Fibroblast of pulmonary artery (primary cell): ENCODE results near the gene NTPCR.

Experiments used
- DNase-seq: peaks from one replicate; pipeline ENCODE4 v3.0.0-alpha.2; 2010; ENCODE audit warnings: low read depth
- H3K4me3 ChIP-seq: replicated peaks from 2 replicates; pipeline ENCODE4 v1.5.1; 2011; ENCODE audit warnings: low read depth, mild to moderate bottlenecking, control low read depth, low read length, moderate library complexity
- TF ChIP-seq, protein P1 (sequence below): IDR thresholded peaks from 2 replicates; pipeline ENCODE4 v1.5.1; 2011; ENCODE audit warnings: mild to moderate bottlenecking, control low read depth, low read length, inconsistent platforms; ENCODE audit errors: missing control alignments

The NTPCR gene

DNA sequence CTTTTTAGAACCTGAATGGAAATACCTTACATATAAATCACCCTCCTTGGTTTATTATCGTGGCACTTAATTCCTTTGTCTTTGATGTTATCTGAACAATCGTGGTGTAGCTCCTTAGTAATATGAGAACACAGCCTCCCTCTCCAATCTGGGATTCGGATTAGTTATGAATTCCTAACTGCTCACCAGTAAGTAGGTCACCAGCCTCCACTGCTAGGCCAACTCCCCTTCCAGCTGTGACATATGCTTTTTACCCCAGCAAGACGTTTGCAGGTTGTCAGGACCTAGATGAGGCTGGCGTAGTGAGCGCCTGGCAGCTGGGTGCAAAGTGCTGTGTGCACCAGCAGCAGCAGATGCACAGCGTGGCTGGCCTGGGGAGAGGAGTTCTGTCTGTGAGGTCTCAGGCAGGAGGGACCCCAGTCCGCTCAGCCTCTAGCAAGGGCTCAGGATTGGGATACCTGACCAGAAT is 38.2 kb downstream of the NTPCR start:
- H3K4me3 ChIP-seq: no peak overlapping the region
- TF ChIP-seq, protein P1, sequence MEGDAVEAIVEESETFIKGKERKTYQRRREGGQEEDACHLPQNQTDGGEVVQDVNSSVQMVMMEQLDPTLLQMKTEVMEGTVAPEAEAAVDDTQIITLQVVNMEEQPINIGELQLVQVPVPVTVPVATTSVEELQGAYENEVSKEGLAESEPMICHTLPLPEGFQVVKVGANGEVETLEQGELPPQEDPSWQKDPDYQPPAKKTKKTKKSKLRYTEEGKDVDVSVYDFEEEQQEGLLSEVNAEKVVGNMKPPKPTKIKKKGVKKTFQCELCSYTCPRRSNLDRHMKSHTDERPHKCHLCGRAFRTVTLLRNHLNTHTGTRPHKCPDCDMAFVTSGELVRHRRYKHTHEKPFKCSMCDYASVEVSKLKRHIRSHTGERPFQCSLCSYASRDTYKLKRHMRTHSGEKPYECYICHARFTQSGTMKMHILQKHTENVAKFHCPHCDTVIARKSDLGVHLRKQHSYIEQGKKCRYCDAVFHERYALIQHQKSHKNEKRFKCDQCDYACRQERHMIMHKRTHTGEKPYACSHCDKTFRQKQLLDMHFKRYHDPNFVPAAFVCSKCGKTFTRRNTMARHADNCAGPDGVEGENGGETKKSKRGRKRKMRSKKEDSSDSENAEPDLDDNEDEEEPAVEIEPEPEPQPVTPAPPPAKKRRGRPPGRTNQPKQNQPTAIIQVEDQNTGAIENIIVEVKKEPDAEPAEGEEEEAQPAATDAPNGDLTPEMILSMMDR: no peak
- peak; percentile 45 for DNase-seq

DNA sequence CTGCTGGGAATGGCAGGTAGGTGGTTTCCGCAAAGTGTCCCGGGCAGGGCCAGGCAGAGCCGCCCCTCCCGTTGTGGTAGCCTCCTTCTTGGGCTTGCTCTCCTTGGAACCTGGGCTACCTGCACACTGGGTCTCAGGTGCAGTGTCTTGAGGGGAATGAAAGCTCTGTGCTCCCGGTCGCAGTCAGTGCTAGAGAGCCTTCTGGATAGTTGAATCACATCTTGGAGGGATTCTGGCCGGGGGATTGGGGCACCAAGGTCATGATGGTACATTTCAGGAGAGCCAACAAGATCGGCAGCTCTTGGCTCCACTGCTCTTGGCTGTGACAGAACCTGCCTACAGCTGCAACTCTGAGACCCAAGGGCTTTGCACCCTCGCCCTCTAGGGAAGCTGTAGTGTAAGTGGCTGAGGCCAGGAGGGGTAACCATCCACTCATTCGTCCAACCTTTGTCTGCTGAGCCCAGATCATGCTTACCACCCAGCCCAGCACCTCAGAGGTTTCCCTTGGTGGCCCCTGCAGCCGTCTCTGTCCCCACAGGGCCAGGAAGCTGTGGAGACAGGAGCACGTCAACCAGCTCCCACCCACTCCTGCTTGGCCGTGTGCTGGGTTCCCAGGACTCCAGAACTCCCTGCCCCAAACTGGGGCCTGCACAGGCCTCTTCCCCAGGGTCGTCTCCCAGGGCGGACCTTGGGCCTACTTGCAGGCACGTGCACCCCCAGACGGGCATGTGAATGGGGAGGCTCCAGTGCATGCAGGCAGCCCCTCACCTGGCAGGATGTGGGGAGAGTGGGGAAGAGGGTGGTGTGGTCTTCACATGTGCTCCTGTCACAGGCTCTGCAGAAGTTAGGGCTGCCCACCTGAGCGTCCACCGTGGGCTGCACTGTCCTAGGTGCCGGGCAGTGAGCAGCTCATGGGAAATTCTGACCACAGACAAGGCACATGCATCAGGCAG is 40.0 kb downstream of the NTPCR start:
- TF ChIP-seq, protein P1: no peak
- no peak overlapping the region for H3K4me3 ChIP-seq
- DNase-seq: no peak

DNA sequence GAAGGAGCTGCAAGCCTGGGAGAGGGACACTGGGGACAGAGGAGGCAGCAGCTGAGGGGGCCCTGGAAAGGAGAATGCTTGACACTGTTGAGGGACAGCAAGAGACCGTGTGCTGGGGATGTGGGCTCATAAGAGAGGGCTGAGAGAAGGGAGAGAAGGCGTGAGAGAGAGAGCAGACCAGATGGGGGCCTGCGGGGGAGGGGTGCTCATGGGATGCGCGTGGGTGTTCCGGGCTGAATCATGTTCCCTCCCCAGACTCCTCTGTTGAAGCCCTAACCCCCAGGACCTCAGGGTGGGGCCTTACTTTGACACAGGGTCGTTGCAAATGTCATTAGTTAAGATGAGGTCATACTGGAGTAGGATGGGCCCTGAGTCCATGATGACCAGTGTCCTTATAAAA is 40.8 kb downstream of the NTPCR start:
- no peak for DNase-seq
- TF ChIP-seq, protein P1: no peak
- no peak overlapping the region for H3K4me3 ChIP-seq

DNA sequence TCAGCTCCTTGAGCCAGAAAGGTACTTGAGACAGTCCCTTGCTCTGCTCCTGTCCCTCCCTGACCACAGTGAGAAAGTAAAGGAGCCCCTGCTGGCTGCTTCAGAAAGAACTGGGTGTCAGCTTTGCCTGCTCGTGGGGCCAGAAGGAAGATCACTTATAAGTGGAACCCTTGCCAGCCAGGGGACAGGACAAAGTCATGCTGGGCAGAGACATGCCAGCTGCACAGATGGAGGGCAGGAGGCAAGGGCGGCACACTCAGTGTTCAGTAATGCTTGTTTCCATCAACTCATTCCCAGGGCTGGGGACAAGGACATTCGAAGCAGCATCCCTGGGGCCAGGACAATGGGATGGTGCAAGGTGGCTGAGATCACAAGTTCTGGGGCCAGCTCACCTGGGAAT is 41.8 kb downstream of the NTPCR start:
- no peak overlapping the region for H3K4me3 ChIP-seq
- no peak for DNase-seq
- TF ChIP-seq, protein P1: no peak

DNA sequence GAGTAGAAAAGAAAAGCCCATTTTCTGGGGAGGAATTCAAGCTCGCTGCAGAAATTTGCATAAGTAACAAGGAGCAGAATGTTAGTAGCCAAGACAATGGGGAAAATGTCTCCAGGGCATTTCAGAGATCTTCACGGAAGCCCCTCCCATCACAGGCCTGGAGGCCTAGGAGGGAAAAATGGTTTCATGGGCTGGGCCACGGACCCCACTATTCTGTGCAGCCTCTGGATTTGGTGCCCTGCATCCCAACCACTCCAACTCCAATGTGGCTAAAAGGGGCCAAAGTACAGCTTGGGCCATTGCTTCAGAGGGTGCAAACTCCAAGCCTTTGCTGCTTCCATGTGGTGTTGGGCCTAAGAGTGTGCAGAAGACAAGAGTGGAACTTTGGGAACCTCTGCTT is 43.1 kb downstream of the NTPCR start:
- no peak overlapping the region for H3K4me3 ChIP-seq
- DNase-seq: no peak
- TF ChIP-seq, protein P1: no peak

DNA sequence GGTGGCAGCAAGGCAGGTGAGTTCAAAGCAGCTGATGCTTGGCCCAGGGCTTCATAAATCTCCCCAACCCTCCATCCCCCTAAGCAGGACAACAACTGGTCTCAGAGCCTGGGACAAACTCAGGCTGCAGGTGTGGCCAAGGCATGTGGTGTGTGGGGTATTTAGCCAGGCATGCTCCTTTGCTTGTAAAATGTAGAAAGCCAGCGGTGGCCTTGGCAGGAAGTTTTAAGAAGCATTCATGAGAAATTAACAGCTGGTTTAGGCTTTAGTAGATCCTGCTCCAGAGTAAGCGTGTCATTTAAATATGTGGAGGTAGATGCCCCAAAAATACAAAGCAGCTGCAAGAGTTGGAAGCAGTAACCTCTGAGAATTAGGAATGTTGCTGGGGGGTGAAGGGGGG is 44.8 kb downstream of the NTPCR start:
- no peak overlapping the region for H3K4me3 ChIP-seq
- TF ChIP-seq, protein P1: no peak
- no peak for DNase-seq
